GM12891 (cell line): Measurements from ENCODE around the gene PDPR.
"Not testable (repeated sequence)": the region's sequence is repeated elsewhere in the genome, so short reads cannot be mapped to it uniquely, and the experiment has no call there.

Source experiments
- POLR2A ChIP-seq: IDR thresholded peaks from 2 replicates; pipeline ENCODE4 v1.6.1; 2011; ENCODE audit warnings: low read depth, low read length, control low read depth
- POLR2AphosphoS5 ChIP-seq: IDR thresholded peaks from 2 replicates; pipeline ENCODE4 v1.6.1; 2011; ENCODE audit warnings: low read depth, low read length, control low read depth
- SPI1 ChIP-seq: IDR thresholded peaks from 2 replicates; pipeline ENCODE4 v1.6.1; 2011; ENCODE audit warnings: low read depth, low read length, control low read depth
- TAF1 ChIP-seq: IDR thresholded peaks from 2 replicates; pipeline ENCODE4 v1.6.1; 2011; ENCODE audit warnings: low read depth, low read length, control low read depth

GRCh38 chr16:70149296-70149695, 35.2 kb downstream of the PDPR start:
- TF ChIP-seq POLR2A, POLR2AphosphoS5, TAF1, SPI1: not testable (repeated sequence)
